WTC11 (cell line): ENCODE results near the gene EIF3M. TPM values are rescaled to one million over a fixed set of nuclear protein-coding genes. Genes with fewer than 3 reads are reported as not detected.

Experiments used
- ATAC-seq: fragments of 200-7000 bp; cut with Tn5 transposase; 2 replicates; pipeline ENCODE4 v1.10.0; 2021; ENCODE audit warnings: mild to moderate bottlenecking, moderate library complexity
- CTCF ChIA-PET: fragments of 300-600 bp; sonication (Branson Sonifier 250); formaldehyde crosslinking; loops from one replicate; lab custom pipeline; 2021; ENCODE audit warnings: antibody characterized with exemption; lab: Charles Lee
- POLR2A ChIA-PET: fragments of 350-600 bp; sonication (Branson Sonifier 250); formaldehyde crosslinking; loops from one replicate; lab custom pipeline; 2021; ENCODE audit warnings: antibody characterized with exemption; lab: Charles Lee
- DNase-seq: peaks from one replicate; pipeline ENCODE4 v3.0.0; 2021; ENCODE audit warnings: low spot score
- H3K27ac Mint-ChIP-seq: 2 replicates; pipeline ENCODE4 v1.8.0; 2021; ENCODE audit warnings: mixed read lengths
- H3K27me3 Mint-ChIP-seq: 2 replicates; pipeline ENCODE4 v1.8.0; 2021; ENCODE audit warnings: low read depth, mild to moderate bottlenecking, moderate library complexity, mixed read lengths
- H3K36me3 Mint-ChIP-seq: 2 replicates; pipeline ENCODE4 v1.8.0; 2021; ENCODE audit warnings: mixed read lengths
- H3K4me1 Mint-ChIP-seq: 2 replicates; pipeline ENCODE4 v1.8.0; 2022; ENCODE audit warnings: mixed read lengths
- H3K4me3 Mint-ChIP-seq: 2 replicates; pipeline ENCODE4 v1.8.0; 2021; ENCODE audit warnings: mild to moderate bottlenecking, moderate library complexity, mixed read lengths
- H3K9me3 Mint-ChIP-seq: 2 replicates; pipeline ENCODE4 v1.8.0; 2021; ENCODE audit warnings: mixed read lengths
- AR ChIP-seq: fragments of 250-450 bp; sonication (Bioruptor Pico); IDR thresholded peaks from 2 replicates; pipeline ENCODE4 v1.9.0; 2021; ENCODE audit warnings: mild to moderate bottlenecking
- CBFB ChIP-seq: sonication (generic); formaldehyde crosslinking; IDR thresholded peaks from 2 replicates; pipeline ENCODE4 v1.8.1; 2022; ENCODE audit warnings: mild to moderate bottlenecking, low read depth, missing genetic modification reagents
- E2F1 ChIP-seq: sonication (generic); formaldehyde crosslinking; IDR thresholded peaks from 2 replicates; pipeline ENCODE4 v1.8.0; 2022; ENCODE audit warnings: mild to moderate bottlenecking, missing genetic modification reagents
- ERG ChIP-seq: fragments of 250-450 bp; sonication (Bioruptor Pico); IDR thresholded peaks from 2 replicates; pipeline ENCODE4 v1.8.0; 2021; ENCODE audit warnings: mild to moderate bottlenecking
- FOXJ3 ChIP-seq: sonication (generic); formaldehyde crosslinking; IDR thresholded peaks from 2 replicates; pipeline ENCODE4 v1.9.0; 2021; ENCODE audit warnings: missing genetic modification reagents, mild to moderate bottlenecking, borderline replicate concordance
- MYBL2 ChIP-seq: sonication (generic); formaldehyde crosslinking; IDR thresholded peaks from 2 replicates; pipeline ENCODE4 v1.8.1; 2023; ENCODE audit warnings: mild to moderate bottlenecking, moderate library complexity, missing genetic modification reagents
- NFATC4 ChIP-seq: fragments of 250-450 bp; sonication (Bioruptor Pico); IDR thresholded peaks from 2 replicates; pipeline ENCODE4 v1.9.0; 2021; ENCODE audit warnings: mild to moderate bottlenecking
- NR1H2 ChIP-seq: sonication (generic); formaldehyde crosslinking; IDR thresholded peaks from 2 replicates; pipeline ENCODE4 v1.9.0; 2021; ENCODE audit warnings: mild to moderate bottlenecking, moderate library complexity, missing genetic modification reagents
- PRDM15 ChIP-seq: sonication (generic); formaldehyde crosslinking; IDR thresholded peaks from 2 replicates; pipeline ENCODE4 v1.8.0; 2022; ENCODE audit warnings: missing genetic modification reagents
- PRRX2 ChIP-seq: fragments of 250-450 bp; sonication (Bioruptor Pico); IDR thresholded peaks from 2 replicates; pipeline ENCODE4 v1.8.0; 2021; ENCODE audit warnings: mild to moderate bottlenecking
- RELA ChIP-seq: sonication (generic); formaldehyde crosslinking; IDR thresholded peaks from 2 replicates; pipeline ENCODE4 v1.8.1; 2022; ENCODE audit warnings: missing genetic modification reagents, mild to moderate bottlenecking, borderline replicate concordance
- USF1 ChIP-seq: sonication (generic); formaldehyde crosslinking; IDR thresholded peaks from 2 replicates; pipeline ENCODE4 v1.8.0; 2022; ENCODE audit warnings: mild to moderate bottlenecking, missing genetic modification reagents
- ZBTB21 ChIP-seq: sonication (generic); formaldehyde crosslinking; IDR thresholded peaks from 2 replicates; pipeline ENCODE4 v1.8.1; 2023; ENCODE audit warnings: mild to moderate bottlenecking, missing genetic modification reagents, borderline replicate concordance
- ZNF532 ChIP-seq: fragments of 250-450 bp; sonication (Bioruptor Pico); IDR thresholded peaks from 2 replicates; pipeline ENCODE4 v1.9.0; 2021; ENCODE audit warnings: mild to moderate bottlenecking, borderline replicate concordance
- total RNA-seq: library from RNA; stranded (reverse); gene quantifications from 3 replicates; pipeline ENCODE4 v1.2.3, GENCODE V29; 2021

EIF3M gene
- total RNA-seq, 1 experiment from 2014 or later: 365 TPM

GRCh38 chr11:32573228-32573627, 10.4 kb upstream of the EIF3M start:
- TF ChIP-seq ZBTB21 (CRISPR knock-in tag): no peak
- TF ChIP-seq NR1H2 (CRISPR knock-in tag): no peak
- TF ChIP-seq AR (CRISPR knock-in tag): no peak
- no peak for TF ChIP-seq ERG (CRISPR knock-in tag)
- TF ChIP-seq PRDM15 (CRISPR knock-in tag): no peak
- no peak for TF ChIP-seq PRRX2
- no peak for TF ChIP-seq ZNF532 (CRISPR knock-in tag)
- no peak for TF ChIP-seq RELA (CRISPR knock-in tag)
- TF ChIP-seq FOXJ3 (CRISPR knock-in tag): no peak
- no peak for TF ChIP-seq CBFB
- H3K4me3 Mint-ChIP-seq: no peak overlapping the region
- no peaks in the 10 kb centered on the region for H3K36me3 Mint-ChIP-seq
- no peak for DNase-seq
- no peak for ATAC-seq
- H3K4me1 Mint-ChIP-seq: peaks cover 15% of the 10 kb centered on the region
- peaks cover 13% of the 10 kb centered on the region for H3K27me3 Mint-ChIP-seq
- peaks cover 5% of the 10 kb centered on the region for H3K9me3 Mint-ChIP-seq
- ChIA-PET CTCF (interaction anchor here (0.6 kb wide), 1 partner anchor 74 kb away, joined by 3 read pairs; no protein-coding TSS in a partner anchor), POLR2A (no interaction called here)
- no peak overlapping the region for H3K27ac Mint-ChIP-seq

- H3K4me1 Mint-ChIP-seq: peaks cover 15% of the 10 kb centered on the region
- peaks cover 13% of the 10 kb centered on the region for H3K27me3 Mint-ChIP-seq
- no peak overlapping the region for H3K27ac Mint-ChIP-seq
- TF ChIP-seq USF1 (CRISPR knock-in tag): no peak
- TF ChIP-seq NFATC4: no peak
- TF ChIP-seq MYBL2 (CRISPR knock-in tag): no peak
- TF ChIP-seq E2F1 (CRISPR knock-in tag): no peak
- POLR2A ChIA-PET: no interaction called here
- no peak for ATAC-seq
- CTCF ChIA-PET: no interaction called here
- H3K4me3 Mint-ChIP-seq: no peak overlapping the region
- no peaks in the 10 kb centered on the region for H3K36me3 Mint-ChIP-seq
- H3K9me3 Mint-ChIP-seq: peaks cover 5% of the 10 kb centered on the region
- DNase-seq: no peak
Observed at GRCh38 chr11:32574421-32574820, 9.2 kb upstream of the EIF3M start.
